OCI-LY3 (cell line): Measurements from ENCODE around the gene STPG1.

ENCODE experiments used
- CTCF ChIP-seq: fragments of 200-600, 300-600 bp; sonication (generic); IDR thresholded peaks from 2 replicates; pipeline ENCODE4 v1.5.1; 2014; ENCODE audit warnings: antibody characterized with exemption, low read length, low read depth
- EZH2phosphoT487 ChIP-seq: fragments of 200-600 bp; shearing (Covaris generic); IDR thresholded peaks from 2 replicates; pipeline ENCODE4 v1.6.1; 2018; ENCODE audit warnings: antibody characterized with exemption, mixed run types, low read depth

- TF ChIP-seq CTCF (no peak), EZH2phosphoT487 (no peak)
Observed at GRCh38 chr1:24369801-24370200, 43.8 kb downstream of the STPG1 start.
